Airway epithelial cell (primary cell): ENCODE measurements around the gene KLK2. TPM values are rescaled to one million over a fixed set of nuclear protein-coding genes. Genes with fewer than 3 reads are reported as not detected.

Experiments used
- total RNA-seq: library from RNA; depleted of rRNA; stranded (reverse); fragments of >200 nt; gene quantifications from 2 replicates; pipeline ENCODE4 v1.2.3, GENCODE V29; 2015

Gene KLK2
- total RNA-seq = not detected in 2 replicates

DNA sequence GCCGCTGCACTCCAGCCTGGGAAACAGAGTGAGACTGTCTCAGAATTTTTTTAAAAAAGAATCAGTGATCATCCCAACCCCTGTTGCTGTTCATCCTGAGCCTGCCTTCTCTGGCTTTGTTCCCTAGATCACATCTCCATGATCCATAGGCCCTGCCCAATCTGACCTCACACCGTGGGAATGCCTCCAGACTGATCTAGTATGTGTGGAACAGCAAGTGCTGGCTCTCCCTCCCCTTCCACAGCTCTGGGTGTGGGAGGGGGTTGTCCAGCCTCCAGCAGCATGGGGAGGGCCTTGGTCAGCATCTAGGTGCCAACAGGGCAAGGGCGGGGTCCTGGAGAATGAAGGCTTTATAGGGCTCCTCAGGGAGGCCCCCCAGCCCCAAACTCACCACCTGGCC is at the start of gene KLK2:
Gene KLK2, plus strand, starts transcription at position 384 of the 400 bp plus-strand sequence. CDS start 35 bp downstream, outside the sequence.

GRCh38 chr19:50833117-50833801 is 40.0 kb upstream of the KLK2 start, which contains the start of gene KLK15:
KLK15 (minus strand) TSS chr19:50833574; CDS start chr19:50831492, 2,082 bp downstream.

DNA sequence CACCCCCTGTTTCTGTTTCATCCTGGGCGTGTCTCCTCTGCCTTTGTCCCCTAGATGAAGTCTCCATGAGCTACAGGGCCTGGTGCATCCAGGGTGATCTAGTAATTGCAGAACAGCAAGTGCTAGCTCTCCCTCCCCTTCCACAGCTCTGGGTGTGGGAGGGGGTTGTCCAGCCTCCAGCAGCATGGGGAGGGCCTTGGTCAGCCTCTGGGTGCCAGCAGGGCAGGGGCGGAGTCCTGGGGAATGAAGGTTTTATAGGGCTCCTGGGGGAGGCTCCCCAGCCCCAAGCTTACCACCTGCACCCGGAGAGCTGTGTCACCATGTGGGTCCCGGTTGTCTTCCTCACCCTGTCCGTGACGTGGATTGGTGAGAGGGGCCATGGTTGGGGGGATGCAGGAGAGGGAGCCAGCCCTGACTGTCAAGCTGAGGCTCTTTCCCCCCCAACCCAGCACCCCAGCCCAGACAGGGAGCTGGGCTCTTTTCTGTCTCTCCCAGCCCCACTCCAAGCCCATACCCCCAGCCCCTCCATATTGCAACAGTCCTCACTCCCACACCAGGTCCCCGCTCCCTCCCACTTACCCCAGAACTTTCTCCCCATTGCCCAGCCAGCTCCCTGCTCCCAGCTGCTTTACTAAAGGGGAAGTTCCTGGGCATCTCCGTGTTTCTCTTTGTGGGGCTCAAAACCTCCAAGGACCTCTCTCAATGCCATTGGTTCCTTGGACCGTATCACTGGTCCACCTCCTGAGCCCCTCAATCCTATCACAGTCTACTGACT is 18.4 kb upstream of the KLK2 start, which contains the start of gene KLK3:
Gene KLK3, plus strand, starts transcription at position 280 of the 775 bp plus-strand sequence. Its CDS starts 41 bp downstream, at position 321.

DNA sequence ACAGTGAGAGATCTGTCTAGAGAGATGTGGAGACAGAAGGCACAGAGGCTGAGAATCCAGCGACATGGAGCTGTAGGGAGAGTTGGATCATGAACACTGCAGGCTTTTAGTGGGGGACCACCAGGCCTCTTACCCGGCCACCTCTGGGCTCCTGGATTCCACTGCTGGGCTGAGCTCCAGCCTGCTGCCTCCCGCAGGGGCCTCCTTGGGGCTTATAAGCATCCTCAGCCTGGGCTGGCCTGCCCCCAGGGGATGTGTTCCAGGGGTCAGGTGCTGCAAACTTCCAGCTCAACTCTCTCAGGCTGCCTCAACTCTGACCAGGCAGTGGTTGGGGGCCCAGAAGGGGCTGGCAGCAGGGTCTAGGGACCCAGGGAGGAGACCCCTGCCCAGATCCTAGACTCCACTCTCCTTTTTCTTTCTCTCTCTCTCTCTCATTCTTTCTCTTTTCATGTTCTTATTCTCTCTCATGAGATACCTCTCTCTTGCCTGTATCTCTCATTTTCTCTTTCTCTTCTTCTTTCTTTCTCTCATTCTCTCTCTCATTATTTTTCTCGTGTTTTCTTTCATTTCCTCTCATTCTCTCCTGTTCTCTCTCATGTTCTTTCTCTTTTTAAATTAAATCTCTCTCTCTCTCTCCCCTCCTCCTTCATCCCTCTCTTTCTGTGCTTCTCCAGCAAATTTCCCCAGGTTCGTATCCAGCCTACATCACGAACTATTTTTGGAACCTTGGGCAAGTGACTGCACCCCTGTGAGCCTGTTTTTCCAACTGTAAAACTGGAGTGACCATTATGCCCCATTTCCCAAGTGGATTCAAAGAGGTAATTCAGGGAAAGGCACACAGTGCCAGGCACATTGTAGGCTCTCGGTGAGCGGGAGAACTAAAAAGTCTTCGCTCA is 38.2 kb downstream of the KLK2 start, which contains the start of gene KLK4:
Gene KLK4, minus strand, starts transcription at position 190 of the 896 bp plus-strand sequence. CDS start 657 bp downstream, outside the sequence.

Other genes with a start within 250 kb of the KLK2 start
- gene SYT3, start 233.6 kb upstream of the KLK2 start, total RNA-seq = not detected in 2 replicates
- gene C19orf81, start 224.0 kb upstream of the KLK2 start, total RNA-seq = not detected in 2 replicates
- 0.35 TPM in 1 of 2 replicates, not detected in the other for gene SHANK1, start 153.6 kb upstream of the KLK2 start, total RNA-seq
- gene CLEC11A, start 150.1 kb upstream of the KLK2 start, total RNA-seq = 3.7 and 4.9 TPM in 2 replicates
- not detected in 2 replicates for gene GPR32, start 103.0 kb upstream of the KLK2 start, total RNA-seq
- not detected in 2 replicates for gene ACP4, start 83.0 kb upstream of the KLK2 start, total RNA-seq
- gene KLK1, start 49.7 kb upstream of the KLK2 start, total RNA-seq = 1.3 TPM in 1 of 2 replicates, not detected in the other
- gene KLK15, start 39.9 kb upstream of the KLK2 start, total RNA-seq = not detected in 2 replicates
- gene KLK3, start 18.5 kb upstream of the KLK2 start, total RNA-seq = not detected in 2 replicates
- gene KLK4, start 38.0 kb downstream of the KLK2 start, total RNA-seq = not detected in 2 replicates
- gene KLK5, start 79.6 kb downstream of the KLK2 start, total RNA-seq = 41.5 and 42.7 TPM in 2 replicates
- 2.2 and 2.8 TPM in 2 replicates for gene KLK6, start 96.2 kb downstream of the KLK2 start, total RNA-seq
- gene KLK7, start 110.5 kb downstream of the KLK2 start, total RNA-seq = 60.4 and 65.1 TPM in 2 replicates
- gene KLK8, start 128.2 kb downstream of the KLK2 start, total RNA-seq = 56.3 and 78.2 TPM in 2 replicates
- 183 and 202 TPM in 2 replicates for gene KLK10, start 146.3 kb downstream of the KLK2 start, total RNA-seq
- 42.9 and 68.4 TPM in 2 replicates for gene KLK11, start 153.2 kb downstream of the KLK2 start, total RNA-seq
- 30.3 and 33.1 TPM in 2 replicates for gene KLK12, start 161.6 kb downstream of the KLK2 start, total RNA-seq
- gene KLK13, start 191.7 kb downstream of the KLK2 start, total RNA-seq = 1.3 and 1.5 TPM in 2 replicates
- not detected in 2 replicates for gene KLK14, start 209.4 kb downstream of the KLK2 start, total RNA-seq
- gene CTU1, start 235.0 kb downstream of the KLK2 start, total RNA-seq = 14.5 and 18.1 TPM in 2 replicates